Stimulated activated CD8-positive, alpha-beta memory T cell treated with anti-CD3 and anti-CD28 coated beads, Interleukin-12 subunit alpha, Interleukin-12 subunit beta, amount 100 ng/mL, for 4 hours (primary cell): ENCODE data around the gene C1QTNF5.

Source experiments
- DNase-seq: peaks from one replicate; pipeline ENCODE4 v3.0.0-alpha.2; 2020; ENCODE audit warnings: low read depth

C1QTNF5 gene

DNA sequence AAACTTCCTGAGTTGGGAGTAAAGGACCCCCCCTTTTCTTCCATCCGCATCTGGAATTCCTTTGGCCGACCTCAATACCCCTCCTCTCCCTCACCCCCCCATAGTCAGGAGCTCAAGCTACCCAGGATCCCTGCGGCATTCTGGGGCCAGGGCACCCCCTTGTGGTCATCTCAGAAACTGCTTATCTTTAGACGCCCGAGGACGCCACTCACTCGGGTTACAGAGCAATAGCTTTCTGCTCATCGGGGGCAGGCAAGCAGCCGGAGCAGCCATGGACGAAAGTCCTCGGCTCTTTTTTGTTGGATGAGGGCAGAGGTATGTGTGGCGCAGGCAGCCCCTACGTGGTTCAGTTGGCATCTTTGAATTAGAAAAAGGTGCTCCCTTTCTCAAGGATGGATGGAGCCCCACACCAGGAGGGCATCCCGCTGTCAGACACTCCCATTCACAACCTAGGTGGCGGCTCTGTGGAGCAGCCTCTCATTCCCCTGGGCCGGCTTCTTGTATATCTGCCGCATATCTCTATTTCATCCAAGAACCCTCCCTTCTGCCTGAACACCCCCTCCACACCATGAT is 2.3 kb downstream of the C1QTNF5 start:
- no peak for DNase-seq

DNA sequence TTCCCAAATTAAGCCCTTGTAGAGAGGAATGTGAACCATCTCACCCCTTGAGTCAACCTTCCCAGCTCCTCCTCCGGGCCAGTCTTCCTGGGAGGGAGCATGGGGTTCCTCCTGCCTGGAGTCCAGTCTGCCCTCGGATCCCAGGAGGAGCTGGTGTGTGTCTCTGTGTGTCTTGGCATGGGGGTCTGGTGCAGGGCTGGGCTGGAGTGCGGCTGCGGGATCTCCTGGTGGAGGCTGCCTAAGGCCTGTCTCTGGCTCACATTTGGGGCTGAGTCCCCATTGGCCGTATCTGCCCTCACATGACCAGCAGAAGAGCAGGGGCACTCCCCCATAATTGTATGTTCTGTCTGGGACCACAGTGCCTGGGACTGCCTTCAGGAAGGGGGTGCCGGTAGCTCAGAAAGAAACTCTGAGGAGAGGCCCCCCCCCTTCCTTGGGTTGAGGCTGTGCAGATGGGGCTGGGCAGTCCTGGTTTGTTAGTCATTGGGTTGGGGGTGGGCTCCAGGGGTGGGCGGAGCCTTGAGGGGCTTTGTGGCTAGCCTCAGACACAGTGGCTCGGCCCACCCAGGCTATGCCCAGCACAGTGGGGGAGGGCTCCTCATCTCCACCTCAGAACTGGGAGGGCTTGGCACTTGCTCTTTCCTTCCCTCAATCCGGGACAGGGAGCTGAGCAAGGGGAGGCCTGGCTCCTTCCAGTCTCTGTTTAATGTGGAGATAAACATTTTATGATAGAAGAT is 2.9 kb downstream of the C1QTNF5 start:
- no peak for DNase-seq

DNA sequence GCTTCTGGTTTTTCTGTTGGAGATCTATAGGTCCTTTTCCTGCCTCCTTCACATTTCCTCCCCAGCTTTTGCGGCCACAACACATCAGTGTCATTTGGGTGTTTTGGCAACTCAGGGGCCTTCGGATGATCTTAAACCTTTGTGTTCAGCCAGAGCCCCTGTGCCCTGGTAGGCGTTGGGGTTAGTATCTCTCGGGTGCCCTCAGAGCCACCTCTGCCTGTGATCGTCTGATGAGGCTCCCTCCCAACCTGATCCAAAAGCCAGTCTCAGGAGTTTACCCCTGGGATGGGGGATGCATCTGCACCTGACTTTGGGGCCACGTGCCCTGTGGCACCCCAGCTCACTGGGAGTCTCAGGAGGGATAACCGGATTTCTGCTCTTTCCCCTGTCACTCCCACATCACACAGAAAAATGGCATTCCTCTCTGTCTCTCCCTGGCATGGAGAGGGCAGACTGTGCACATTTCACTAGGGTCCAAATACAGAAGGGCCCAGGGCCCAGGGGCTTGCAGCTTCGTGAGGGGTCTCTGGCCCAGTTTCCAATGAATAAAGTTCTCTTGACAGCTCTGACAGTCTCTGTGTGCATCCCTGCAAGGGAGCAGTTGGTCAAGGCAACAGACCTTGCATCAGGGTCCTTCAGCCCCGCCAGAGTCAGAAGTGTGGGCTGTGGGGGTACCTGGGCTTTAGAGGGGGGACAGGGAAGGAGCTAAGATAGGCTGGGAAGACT is 3.8 kb downstream of the C1QTNF5 start:
- no peak for DNase-seq

DNA sequence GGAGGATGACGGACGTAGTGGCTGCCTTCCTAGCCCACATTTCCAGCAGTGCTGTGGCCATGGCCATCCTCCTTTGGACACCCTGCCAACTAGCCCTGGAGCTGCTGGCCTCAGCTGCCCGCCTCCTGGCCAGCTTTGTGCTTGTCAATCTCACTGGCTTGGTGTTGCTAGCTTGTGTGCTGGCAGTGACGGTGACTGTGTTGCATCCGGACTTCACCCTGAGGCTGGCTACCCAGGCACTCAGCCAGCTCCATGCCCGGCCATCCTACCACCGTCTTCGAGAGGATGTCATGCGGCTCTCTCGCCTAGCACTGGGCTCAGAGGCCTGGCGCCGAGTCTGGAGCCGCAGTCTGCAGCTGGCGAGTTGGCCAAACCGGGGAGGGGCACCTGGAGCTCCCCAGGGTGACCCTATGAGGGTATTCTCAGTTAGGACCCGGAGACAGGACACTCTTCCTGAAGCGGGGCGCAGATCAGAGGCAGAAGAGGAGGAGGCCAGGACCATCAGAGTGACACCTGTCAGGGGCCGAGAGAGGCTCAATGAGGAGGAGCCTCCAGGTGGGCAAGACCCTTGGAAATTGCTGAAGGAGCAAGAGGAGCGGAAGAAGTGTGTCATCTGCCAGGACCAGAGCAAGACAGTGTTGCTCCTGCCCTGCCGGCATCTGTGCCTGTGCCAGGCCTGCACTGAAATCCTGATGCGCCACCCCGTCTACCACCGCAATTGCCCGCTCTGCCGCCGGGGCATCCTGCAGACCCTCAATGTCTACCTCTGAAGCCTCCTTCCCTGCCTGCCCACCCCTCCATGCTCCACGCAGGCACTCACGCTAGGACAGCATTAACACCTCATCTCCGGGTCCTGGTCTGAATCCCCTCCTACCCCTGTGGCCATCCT is 4.8 kb downstream of the C1QTNF5 start:
- DNase-seq = no peak

DNA sequence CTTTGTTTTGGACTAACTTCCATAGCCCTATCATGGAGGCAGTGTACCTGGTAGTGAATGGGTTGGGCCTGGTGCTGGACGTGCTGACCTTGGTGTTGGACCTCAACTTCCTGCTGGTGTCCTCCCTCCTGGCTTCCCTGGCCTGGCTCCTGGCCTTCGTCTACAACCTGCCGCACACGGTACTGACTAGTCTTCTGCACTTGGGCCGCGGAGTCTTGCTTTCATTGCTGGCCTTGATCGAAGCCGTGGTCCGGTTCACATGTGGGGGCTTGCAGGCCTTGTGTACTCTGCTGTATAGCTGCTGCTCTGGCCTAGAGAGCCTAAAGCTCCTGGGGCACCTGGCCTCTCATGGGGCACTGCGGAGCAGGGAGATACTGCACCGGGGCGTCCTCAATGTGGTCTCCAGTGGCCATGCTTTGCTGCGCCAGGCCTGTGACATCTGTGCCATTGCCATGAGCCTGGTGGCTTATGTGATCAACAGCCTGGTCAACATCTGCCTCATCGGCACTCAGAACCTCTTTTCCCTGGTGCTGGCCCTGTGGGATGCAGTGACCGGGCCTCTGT is 5.5 kb downstream of the C1QTNF5 start:
- no peak for DNase-seq

DNA sequence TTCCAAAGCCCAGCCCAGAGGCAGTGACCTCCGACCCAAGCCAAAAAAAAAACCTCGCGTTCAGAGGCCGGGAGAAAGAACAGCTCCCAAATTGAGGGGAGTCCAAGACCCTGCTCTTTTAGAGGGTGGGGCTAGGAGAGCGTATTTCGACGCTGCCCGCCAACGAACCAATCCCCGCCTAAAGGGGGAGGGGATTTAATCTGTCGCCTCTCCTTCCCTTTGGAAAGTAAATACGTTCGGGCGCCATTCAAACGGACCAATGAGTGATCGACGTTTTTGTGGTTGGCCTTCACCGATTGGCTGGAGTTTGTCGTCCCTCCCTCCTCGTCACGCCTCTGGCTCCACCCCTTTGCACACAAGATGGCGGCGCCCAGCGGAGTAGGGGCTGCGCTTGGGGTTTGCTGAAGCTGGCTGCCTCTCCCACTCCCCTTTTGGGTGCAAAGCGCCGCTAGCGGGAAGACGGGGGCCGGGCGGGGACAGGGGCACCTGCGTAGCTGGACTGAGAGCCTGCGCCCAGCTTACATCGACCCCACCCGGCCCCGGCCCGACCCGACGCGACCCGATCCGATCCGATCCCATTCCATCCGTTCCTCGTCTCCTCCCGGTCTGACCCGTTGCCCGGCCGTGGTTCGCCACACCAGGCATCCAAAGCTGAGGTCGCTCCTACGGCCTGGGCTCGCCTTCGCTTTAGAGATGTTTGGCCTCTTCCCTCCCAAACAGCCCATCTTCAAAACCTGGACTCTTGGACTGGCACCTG is 6.3 kb downstream of the C1QTNF5 start, which contains the start of gene RNF26:
Gene RNF26, plus strand, starts transcription at position 354 of the 757 bp plus-strand sequence. CDS start 596 bp downstream, outside the sequence.
- peak; percentile 81 for DNase-seq

DNA sequence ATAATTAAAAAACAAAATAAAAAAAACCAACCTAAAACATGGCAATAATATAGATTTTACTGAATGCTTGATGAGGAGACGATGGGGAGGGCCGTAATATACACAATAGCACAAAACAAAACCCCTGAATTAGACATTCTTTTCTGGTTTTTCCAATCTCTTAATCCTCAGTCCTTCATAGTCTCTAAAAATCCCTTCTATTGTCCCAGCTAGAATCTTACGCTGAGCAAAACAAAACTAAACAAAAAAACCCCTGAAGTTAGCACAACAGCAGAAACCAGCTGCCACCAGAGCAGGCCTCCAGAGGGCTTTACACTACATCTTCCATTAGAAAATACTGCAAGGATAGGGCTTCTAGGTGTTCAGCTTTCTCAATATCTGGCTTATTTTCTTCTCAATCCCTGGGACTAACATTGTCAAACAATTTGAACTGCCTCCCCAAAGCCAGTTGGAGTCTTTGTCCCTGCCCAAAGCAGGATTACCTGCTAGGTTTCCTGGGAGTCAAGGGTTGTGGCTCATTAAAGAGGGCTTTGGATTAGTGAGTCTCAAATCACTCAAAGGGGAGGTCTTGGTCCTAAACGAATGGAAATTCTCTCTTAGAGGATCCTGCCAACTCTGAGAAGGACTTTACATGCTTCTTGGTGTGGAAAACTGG is 8.4 kb downstream of the C1QTNF5 start:
- DNase-seq = no peak

DNA sequence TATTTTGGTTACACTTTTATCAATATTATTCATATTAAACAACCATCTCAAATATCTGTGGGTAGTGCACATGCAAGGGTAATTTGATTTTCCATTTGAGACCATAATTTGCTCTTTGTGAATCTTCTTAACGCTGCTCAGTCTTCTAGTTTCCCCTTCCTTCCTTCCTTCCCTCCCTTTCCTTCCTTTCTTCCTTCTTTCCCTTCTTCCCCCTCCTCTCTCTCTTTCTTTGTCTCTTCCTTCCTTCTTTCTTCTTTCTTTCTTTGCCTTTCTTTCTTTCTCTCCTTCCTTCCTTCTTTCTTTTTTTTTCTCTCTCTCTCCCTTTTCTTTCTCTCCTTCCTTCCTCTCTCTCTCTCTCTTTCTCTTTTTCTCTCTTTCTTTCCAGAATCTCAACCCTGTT is 10.4 kb downstream of the C1QTNF5 start:
- DNase-seq = no peak

DNA sequence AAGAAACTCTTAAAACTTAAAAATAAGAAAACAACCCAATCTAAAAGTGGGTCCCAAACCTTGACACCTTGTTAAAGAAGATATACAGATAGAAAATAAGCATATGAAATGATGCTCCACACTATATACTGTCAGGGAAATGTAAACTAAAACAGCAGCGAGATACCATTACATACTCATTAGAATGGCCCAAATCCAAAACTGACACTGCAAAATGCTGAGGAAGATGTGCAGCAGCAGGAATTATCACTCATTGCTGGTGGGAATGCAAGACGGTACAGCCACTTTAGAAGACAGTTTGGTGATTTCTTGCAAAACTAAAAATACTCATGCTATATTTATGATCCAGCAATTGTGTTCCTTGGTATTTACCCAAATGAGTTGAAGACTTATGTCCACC is 11.4 kb downstream of the C1QTNF5 start:
- no peak for DNase-seq

DNA sequence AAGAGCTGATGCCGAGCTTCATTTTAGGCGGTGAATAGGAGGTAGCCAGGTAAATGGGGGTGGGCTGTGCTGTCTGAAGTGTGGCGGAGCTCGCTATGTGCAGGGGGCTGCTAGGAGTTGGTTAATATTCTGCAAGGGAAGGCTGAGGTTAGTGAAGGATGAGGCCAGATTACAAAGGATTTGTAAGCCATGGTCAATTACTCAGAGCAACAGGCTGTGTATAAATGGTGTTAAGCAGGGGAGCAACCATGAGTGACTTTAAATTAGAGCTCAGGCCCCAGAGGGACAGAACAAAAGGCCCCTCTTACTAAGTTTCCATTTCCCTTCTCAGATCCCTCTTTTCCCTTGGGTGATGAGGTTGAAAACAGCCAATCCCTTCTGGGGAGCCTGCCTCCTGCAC is 16.5 kb downstream of the C1QTNF5 start:
- no peak for DNase-seq

DNA sequence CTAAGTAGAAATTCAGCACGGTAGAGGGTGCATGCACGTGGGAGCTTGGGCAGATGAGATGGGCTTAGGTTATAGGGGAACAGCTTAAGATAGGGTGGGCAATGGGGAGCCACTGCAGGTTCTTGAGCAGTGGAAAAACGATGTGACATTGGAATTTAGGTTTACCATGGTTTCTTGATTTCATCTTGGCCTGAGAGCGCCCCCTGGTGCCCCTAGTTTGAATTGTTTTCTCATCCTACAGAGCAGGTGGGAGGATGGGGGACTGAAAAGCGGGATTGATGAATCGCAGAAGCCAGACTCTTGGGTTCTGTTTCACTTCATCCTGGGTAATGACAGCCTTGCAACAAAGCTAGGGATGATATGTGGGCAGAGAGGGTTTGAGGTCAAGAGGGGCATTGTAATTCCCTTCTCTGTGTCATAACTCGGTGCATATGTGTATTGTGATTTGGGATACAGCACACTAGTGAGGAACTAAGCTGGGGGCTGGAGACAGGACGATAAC is 17.1 kb downstream of the C1QTNF5 start:
- DNase-seq = peak; percentile 48

DNA sequence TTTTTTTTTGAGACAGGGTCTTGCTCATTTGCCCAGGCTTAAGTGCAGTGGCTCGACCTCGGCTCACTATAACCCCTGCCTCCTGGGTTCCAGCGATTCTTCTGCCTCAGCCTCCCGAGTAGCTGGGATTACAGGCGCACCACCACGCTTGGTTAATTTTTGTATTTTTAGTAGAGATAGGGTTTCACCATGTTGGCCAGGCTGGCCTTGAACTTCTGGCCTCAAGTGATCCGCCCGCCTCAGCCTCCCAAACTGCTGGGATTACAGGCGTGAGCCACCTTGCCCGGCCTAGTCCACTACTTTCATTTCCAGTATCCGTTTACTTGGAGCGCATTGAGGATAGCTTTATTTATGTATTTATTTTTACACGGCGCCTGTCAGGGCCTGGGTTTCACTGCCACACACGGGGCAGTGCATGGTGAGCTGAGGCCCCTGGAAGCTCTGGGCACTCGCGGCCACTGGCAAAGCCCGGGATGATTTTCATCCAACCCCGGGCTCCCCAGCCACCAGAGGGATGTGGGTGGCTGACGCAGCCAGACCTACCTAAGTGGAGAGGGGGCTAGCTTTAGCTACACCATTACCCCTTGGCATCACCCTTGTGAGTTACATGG is 17.7 kb downstream of the C1QTNF5 start:
- no peak for DNase-seq

DNA sequence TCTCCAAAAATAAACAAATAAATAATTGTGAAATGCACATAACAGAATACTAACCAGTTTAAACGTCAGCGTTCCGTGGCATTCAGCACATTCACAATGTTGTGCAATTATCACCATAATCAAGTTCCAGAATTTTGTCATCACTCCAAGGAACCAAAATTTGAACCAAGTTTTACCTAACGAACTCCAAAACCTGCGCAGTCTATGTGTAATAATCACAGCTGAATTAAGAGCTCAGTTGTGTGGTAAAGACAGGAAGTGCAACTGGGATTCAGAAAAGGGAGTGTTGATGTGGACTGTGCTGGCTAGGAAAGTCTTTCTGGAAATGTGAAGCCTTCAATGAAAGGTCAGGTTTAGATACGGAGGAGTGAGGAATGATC is 18.3 kb downstream of the C1QTNF5 start:
- DNase-seq = no peak

DNA sequence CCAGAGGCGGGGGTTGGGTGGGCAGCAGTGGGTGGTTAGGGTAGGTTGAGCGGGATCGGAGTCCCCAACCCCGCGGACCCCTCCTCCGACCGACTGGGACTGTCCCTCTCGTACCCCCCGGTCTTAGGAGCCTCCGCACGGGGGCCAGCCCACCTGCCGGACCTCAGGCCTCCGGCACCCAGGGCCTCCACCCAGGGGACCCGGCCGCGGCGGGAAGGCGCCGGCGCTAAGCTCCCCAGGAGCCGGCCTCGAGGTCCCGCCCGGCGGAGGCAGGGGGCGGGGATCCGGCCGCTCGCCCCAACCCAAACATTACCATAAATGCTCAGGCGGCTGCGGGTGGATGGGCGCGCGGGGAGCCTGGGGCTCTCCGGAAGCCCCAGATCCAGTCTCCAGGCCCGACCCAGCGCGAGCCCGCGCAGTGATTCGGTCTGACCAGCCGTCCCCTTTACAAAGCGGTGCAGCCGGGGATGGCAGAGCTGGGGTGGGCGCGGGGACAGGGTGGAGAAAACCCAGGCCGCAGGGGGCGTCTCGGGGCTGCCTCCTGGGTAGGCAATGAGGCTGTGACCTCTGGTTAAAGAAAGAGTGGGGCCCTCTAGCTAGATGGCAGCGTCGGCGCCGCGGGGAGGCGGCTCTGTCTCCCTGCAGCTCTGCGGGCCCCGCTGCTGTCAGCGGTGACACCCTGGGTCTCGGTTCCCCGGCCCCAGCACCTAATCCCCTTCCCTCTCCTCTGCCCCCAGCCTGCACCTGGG is 19.7 kb downstream of the C1QTNF5 start:
- DNase-seq = no peak

DNA sequence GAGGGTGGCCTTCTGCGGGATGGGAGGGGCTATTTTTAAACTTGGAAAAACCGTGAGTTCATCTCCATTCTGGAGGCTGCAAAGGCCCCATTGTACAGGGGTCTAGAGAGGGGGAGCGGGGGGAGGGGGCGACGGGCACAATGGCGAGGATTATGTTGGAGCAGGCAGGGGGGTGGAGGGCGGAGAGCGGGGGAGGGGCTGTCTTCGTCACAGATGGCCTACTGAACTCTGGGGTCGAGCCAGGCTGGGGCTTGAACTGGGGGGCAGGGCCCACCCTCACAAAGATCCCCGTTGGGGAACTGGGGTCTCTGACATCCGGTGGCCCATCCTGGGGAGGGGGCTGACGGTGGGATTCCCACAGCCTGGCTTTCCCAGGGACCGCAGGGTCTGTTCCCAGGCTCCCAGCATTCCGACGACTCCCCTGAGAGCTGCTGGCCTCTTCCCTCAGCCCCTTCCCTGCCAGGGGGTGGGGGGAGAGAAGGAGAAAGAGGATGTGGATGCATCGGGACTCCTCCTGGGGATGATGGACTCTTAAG is 20.4 kb downstream of the C1QTNF5 start:
- DNase-seq = no peak

DNA sequence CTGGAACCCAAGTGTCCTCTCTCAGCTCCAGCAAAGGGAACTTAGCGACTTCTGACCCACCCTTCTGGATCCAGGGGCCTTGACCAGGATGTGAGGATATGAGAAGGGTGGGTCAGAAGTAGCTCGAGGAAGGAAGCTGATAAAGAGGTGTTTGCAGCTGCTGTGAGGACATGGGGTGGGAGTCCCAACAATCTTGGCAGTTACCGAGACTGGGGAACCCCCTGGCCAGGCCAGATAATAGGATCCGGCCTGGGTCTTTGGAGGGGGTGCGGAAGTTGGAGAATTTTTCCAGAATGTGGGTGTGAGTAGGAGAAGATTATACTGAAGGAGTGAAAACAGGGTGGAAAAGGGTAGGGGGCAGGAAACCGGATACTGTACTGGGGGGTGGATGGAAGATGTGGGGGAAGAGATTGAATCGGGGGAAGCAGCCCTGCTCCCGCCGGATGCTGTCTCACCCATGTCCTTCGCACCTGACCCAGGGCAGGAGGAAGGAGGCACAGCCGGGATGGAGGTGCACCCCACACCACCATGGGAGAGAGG is 20.9 kb downstream of the C1QTNF5 start:
- DNase-seq = no peak

DNA sequence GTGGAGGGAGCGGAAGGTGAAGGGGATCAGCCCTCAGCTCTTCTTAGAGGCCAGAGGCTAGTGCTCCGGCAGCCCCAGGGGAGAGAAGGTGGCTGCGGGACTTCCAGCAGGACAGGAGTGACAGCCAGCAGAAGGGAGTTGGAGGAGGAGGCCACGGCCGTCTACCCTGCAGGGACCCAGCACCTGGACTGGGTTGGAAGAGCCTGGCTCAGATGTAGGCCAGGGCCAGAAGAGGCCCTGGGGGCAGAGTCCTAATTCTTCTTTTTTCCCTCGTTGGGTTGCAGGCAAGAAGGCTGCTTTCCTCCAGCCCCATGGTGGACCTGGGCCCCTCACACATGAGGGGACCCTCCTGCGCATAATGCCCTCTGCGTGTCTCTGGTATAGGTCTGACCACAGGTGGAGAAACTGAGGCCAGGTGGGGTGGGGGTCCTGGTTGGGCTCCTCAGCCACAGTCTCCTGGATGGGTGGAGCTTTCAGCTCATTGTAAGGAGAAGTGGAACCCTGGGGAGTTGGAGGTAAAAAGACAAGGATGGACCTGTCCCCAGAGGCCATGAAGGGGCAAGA is 21.5 kb downstream of the C1QTNF5 start:
- no peak for DNase-seq
